NCI-H446 treated with DMSO at 0.1 percent for 48 hours (cell line): Measurements from ENCODE around the gene TEX19.

Source experiments
- DNase-seq: peaks from one replicate; lab custom pipeline; 2025; lab: John Stamatoyannopoulos, UW

Gene TEX19

GRCh38 chr17:82321947-82322466, 37.0 kb upstream of the TEX19 start:
- DNase-seq, result no peak

- DNase-seq, result no peak
Observed at GRCh38 chr17:82322526-82323453, 36.3 kb upstream of the TEX19 start.

- DNase-seq, result no peak
Observed at GRCh38 chr17:82323514-82324234, 35.4 kb upstream of the TEX19 start.

- DNase-seq, result no peak
Observed at GRCh38 chr17:82324566-82325285, 34.3 kb upstream of the TEX19 start.

- DNase-seq, result no peak
Observed at GRCh38 chr17:82325286-82326180, 33.5 kb upstream of the TEX19 start.

- no peak for DNase-seq
Observed at GRCh38 chr17:82327289-82327688, 31.8 kb upstream of the TEX19 start.

- no peak for DNase-seq
Observed at GRCh38 chr17:82327757-82328140, 31.3 kb upstream of the TEX19 start.

GRCh38 chr17:82328141-82328993, 30.7 kb upstream of the TEX19 start:
- DNase-seq, result no peak

GRCh38 chr17:82328994-82329507, 30.0 kb upstream of the TEX19 start:
- DNase-seq, result no peak

- no peak for DNase-seq
Observed at GRCh38 chr17:82329683-82330321, 29.2 kb upstream of the TEX19 start.

GRCh38 chr17:82330322-82331239, 28.5 kb upstream of the TEX19 start:
- peak; percentile 28 for DNase-seq

GRCh38 chr17:82331345-82331939, 27.6 kb upstream of the TEX19 start:
- DNase-seq, result no peak

GRCh38 chr17:82332669-82333278, 26.3 kb upstream of the TEX19 start:
- no peak for DNase-seq

- no peak for DNase-seq
Observed at GRCh38 chr17:82333279-82334171, 25.5 kb upstream of the TEX19 start, which contains the start of gene SECTM1. TSS of gene SECTM1 (minus strand) at chr17:82333766. CDS start at chr17:82327240, 6,526 bp downstream.

- no peak for DNase-seq
Observed at GRCh38 chr17:82334204-82334621, 24.8 kb upstream of the TEX19 start.

- no peak for DNase-seq
Observed at GRCh38 chr17:82334622-82335394, 24.2 kb upstream of the TEX19 start.
